ENCODE measurements around the gene ATP9B.

Gene ATP9B

DNA sequence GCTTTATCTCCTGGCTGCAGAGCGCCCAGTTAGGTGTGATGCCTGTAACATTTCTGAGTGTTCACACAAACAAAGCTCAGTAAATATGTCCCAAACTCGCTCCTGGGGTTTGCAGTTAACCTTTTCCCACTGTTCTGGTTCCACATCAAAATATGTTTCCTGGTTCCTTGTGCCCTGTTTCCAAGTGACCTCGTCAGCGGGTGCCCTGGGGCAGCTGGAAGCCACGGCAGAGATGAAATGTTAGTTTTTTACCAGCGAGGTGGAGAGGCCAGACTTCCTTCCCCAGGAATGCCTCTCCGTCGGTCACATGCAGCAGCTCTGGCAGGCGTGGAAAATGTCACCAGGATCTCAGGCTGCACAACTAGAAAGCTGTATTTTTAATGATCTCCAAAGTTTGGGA lies 344.7 kb downstream of the ATP9B start:
- TF ChIP-seq EZH2phosphoT487 (IDR thresholded peaks at IDR 0.05; ENCODE audit: low read length), result no peak
- no peak for TF ChIP-seq EZH2 (optimal IDR thresholded peaks at IDR 0.05; ENCODE audit: low read depth, low read length)
- TF ChIP-seq, protein P1, sequence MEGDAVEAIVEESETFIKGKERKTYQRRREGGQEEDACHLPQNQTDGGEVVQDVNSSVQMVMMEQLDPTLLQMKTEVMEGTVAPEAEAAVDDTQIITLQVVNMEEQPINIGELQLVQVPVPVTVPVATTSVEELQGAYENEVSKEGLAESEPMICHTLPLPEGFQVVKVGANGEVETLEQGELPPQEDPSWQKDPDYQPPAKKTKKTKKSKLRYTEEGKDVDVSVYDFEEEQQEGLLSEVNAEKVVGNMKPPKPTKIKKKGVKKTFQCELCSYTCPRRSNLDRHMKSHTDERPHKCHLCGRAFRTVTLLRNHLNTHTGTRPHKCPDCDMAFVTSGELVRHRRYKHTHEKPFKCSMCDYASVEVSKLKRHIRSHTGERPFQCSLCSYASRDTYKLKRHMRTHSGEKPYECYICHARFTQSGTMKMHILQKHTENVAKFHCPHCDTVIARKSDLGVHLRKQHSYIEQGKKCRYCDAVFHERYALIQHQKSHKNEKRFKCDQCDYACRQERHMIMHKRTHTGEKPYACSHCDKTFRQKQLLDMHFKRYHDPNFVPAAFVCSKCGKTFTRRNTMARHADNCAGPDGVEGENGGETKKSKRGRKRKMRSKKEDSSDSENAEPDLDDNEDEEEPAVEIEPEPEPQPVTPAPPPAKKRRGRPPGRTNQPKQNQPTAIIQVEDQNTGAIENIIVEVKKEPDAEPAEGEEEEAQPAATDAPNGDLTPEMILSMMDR (IDR thresholded peaks at IDR 0.05; ENCODE audit: low read length), result no peak
- Histone ChIP-seq H3K27me3 (replicated peaks; ENCODE audit: insufficient read depth, low read length) (no peaks in the 10 kb centered on the region), H3F3A (ENCODE audit: insufficient read depth, low read length) (no peaks in the 10 kb centered on the region), H3K36me3 (replicated peaks; ENCODE audit: insufficient read depth, low read length) (no peaks in the 10 kb centered on the region), H2AFZ (ENCODE audit: low read length) (no peak overlapping the region), H3K9me2 (replicated peaks; ENCODE audit: insufficient read depth, low read length) (no peaks in the 10 kb centered on the region), H3K9ac (ENCODE audit: low read length) (no peak overlapping the region), H3K79me2 (ENCODE audit: low read length) (no peaks in the 10 kb centered on the region), H4K20me1 (ENCODE audit: insufficient read depth, low read length) (no peaks in the 10 kb centered on the region), H3K9me3 (replicated peaks; ENCODE audit: insufficient read depth, low read length) (no peaks in the 10 kb centered on the region), H3K4me1 (ENCODE audit: low read length) (no peaks in the 10 kb centered on the region), H3K27ac (ENCODE audit: low read length) (no peak overlapping the region), H3K4me3 (ENCODE audit: low read length) (no peak overlapping the region), H3K4me2 (ENCODE audit: low read depth, low read length) (no peak overlapping the region)
- no peak for DNase-seq

DNA sequence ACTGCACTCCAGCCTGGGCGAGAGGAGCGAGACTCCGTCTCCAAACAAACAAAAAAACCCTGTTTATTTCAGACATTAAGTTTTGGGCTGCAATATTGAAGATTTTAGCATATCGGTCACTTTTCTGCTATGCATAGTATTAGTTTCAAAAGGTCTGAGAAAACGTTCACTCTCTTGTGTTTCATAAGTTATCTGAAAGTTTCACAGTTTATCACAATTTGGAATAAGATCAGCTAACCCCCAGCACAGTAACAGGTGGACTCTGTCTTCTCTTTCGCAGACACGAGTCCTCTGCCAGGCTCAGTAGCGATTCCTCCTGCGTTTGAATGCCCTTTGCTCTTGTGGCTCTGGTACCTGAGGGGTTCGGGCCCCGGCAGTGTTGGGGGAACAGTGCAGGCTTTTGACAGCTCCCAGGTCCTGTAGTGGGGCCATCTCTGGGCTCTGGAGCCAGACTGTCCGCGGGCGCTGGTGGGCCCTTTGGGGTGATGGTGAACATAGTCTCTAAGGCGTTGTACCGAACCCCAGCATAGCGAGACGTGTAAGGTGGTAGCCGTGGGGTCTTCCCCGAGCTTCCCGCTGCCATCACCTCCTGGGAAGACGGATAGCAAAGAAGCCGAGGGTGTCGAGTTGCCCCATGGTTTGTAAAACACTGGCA lies 347.0 kb downstream of the ATP9B start:
- no peaks in the 10 kb centered on the region for H4K20me1 ChIP-seq (ENCODE audit: insufficient read depth, low read length)
- no peak for DNase-seq

DNA sequence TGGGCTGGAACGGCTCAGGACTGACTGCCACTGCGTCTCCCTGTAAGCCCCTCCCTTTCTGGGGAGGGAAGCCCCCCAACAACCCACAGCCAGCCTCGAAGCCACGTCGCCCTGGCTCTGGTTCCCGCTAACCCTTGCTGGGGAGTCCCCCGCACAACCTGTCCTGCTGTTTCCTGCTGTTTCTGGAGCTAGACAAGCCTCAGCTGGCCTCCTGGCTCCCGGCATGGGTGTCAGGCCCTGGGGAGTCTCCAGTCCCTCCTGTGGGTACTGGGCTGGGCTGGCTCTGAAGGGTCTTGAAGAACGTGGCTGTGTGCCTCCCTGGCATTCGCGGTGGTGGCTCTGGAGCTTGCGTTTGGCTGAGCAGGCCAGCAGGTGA lies 347.5 kb downstream of the ATP9B start:
- H3K9me3 ChIP-seq (replicated peaks; ENCODE audit: insufficient read depth, low read length), result no peaks in the 10 kb centered on the region
- H3K79me2 ChIP-seq (ENCODE audit: low read length), result no peaks in the 10 kb centered on the region
- H3K4me3 ChIP-seq (ENCODE audit: low read length), result no peak overlapping the region
- H3K27me3 ChIP-seq (replicated peaks; ENCODE audit: insufficient read depth, low read length), result no peaks in the 10 kb centered on the region
- H3F3A ChIP-seq (ENCODE audit: insufficient read depth, low read length), result no peaks in the 10 kb centered on the region
- no peak overlapping the region for H3K9ac ChIP-seq (ENCODE audit: low read length)
- no peak overlapping the region for H3K27ac ChIP-seq (ENCODE audit: low read length)
- H4K20me1 ChIP-seq (ENCODE audit: insufficient read depth, low read length), result no peaks in the 10 kb centered on the region
- no peak overlapping the region for H2AFZ ChIP-seq (ENCODE audit: low read length)
- H3K4me1 ChIP-seq (ENCODE audit: low read length), result no peaks in the 10 kb centered on the region
- no peak overlapping the region for H3K4me2 ChIP-seq (ENCODE audit: low read depth, low read length)
- no peak for DNase-seq
- TF ChIP-seq EZH2 (optimal IDR thresholded peaks at IDR 0.05; ENCODE audit: low read depth, low read length) (no peak), EZH2phosphoT487 (IDR thresholded peaks at IDR 0.05; ENCODE audit: low read length) (no peak)
- TF ChIP-seq, protein P1 (IDR thresholded peaks at IDR 0.05; ENCODE audit: low read length), result no peak
- H3K9me2 ChIP-seq (replicated peaks; ENCODE audit: insufficient read depth, low read length), result no peaks in the 10 kb centered on the region
- H3K36me3 ChIP-seq (replicated peaks; ENCODE audit: insufficient read depth, low read length), result no peaks in the 10 kb centered on the region

More for the DNA sequence above, 347.0 kb downstream of the ATP9B start:
- H3K27ac ChIP-seq (ENCODE audit: low read length), result no peak overlapping the region
- no peaks in the 10 kb centered on the region for H3K4me1 ChIP-seq (ENCODE audit: low read length)
- H3F3A ChIP-seq (ENCODE audit: insufficient read depth, low read length), result no peaks in the 10 kb centered on the region
- TF ChIP-seq, protein P1 (IDR thresholded peaks at IDR 0.05; ENCODE audit: low read length), result no peak
- TF ChIP-seq EZH2 (optimal IDR thresholded peaks at IDR 0.05; ENCODE audit: low read depth, low read length) (no peak), EZH2phosphoT487 (IDR thresholded peaks at IDR 0.05; ENCODE audit: low read length) (no peak)
- H3K36me3 ChIP-seq (replicated peaks; ENCODE audit: insufficient read depth, low read length), result no peaks in the 10 kb centered on the region
- H3K9ac ChIP-seq (ENCODE audit: low read length), result no peak overlapping the region
- H3K9me3 ChIP-seq (replicated peaks; ENCODE audit: insufficient read depth, low read length), result no peaks in the 10 kb centered on the region
- no peak overlapping the region for H3K4me2 ChIP-seq (ENCODE audit: low read depth, low read length)
- H3K4me3 ChIP-seq (ENCODE audit: low read length), result no peak overlapping the region
- no peaks in the 10 kb centered on the region for H3K9me2 ChIP-seq (replicated peaks; ENCODE audit: insufficient read depth, low read length)
- H3K79me2 ChIP-seq (ENCODE audit: low read length), result no peaks in the 10 kb centered on the region
- no peak overlapping the region for H2AFZ ChIP-seq (ENCODE audit: low read length)
- no peaks in the 10 kb centered on the region for H3K27me3 ChIP-seq (replicated peaks; ENCODE audit: insufficient read depth, low read length)

Data from MM.1S (cell line).